Activated naive CD8-positive, alpha-beta T cell treated with anti-CD3 and anti-CD28 coated beads, Interleukin-2, amount 50 U/mL, for 24 hours (primary cell): ENCODE measurements around the gene TUBGCP2.
A peak's percentile ranks its signal among the peaks of the same experiment; 100 is the strongest.

ENCODE experiments used
- ATAC-seq: fragments of 150-1000 bp; cut with Tn5 transposase; one replicate; pipeline ENCODE4 v1.10.0; 2021
- DNase-seq: peaks from one replicate; pipeline ENCODE4 v3.0.0; 2021
- H3K27ac Mint-ChIP-seq: one replicate; pipeline ENCODE4 v1.8.0; 2021; ENCODE audit warnings: mild to moderate bottlenecking, mixed read lengths
- H3K27me3 Mint-ChIP-seq: one replicate; pipeline ENCODE4 v1.8.0; 2021; ENCODE audit warnings: mixed read lengths
- H3K36me3 Mint-ChIP-seq: one replicate; pipeline ENCODE4 v1.8.0; 2021; ENCODE audit warnings: low read depth, mixed read lengths
- H3K4me1 Mint-ChIP-seq: one replicate; pipeline ENCODE4 v1.8.0; 2021; ENCODE audit warnings: mixed read lengths
- H3K4me3 Mint-ChIP-seq: one replicate; pipeline ENCODE4 v1.8.0; 2021; ENCODE audit warnings: mild to moderate bottlenecking, moderate library complexity, mixed read lengths
- H3K9me3 Mint-ChIP-seq: one replicate; pipeline ENCODE4 v1.8.0; 2021; ENCODE audit warnings: mixed read lengths

The TUBGCP2 gene, protein sequence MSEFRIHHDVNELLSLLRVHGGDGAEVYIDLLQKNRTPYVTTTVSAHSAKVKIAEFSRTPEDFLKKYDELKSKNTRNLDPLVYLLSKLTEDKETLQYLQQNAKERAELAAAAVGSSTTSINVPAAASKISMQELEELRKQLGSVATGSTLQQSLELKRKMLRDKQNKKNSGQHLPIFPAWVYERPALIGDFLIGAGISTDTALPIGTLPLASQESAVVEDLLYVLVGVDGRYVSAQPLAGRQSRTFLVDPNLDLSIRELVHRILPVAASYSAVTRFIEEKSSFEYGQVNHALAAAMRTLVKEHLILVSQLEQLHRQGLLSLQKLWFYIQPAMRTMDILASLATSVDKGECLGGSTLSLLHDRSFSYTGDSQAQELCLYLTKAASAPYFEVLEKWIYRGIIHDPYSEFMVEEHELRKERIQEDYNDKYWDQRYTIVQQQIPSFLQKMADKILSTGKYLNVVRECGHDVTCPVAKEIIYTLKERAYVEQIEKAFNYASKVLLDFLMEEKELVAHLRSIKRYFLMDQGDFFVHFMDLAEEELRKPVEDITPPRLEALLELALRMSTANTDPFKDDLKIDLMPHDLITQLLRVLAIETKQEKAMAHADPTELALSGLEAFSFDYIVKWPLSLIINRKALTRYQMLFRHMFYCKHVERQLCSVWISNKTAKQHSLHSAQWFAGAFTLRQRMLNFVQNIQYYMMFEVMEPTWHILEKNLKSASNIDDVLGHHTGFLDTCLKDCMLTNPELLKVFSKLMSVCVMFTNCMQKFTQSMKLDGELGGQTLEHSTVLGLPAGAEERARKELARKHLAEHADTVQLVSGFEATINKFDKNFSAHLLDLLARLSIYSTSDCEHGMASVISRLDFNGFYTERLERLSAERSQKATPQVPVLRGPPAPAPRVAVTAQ

DNA sequence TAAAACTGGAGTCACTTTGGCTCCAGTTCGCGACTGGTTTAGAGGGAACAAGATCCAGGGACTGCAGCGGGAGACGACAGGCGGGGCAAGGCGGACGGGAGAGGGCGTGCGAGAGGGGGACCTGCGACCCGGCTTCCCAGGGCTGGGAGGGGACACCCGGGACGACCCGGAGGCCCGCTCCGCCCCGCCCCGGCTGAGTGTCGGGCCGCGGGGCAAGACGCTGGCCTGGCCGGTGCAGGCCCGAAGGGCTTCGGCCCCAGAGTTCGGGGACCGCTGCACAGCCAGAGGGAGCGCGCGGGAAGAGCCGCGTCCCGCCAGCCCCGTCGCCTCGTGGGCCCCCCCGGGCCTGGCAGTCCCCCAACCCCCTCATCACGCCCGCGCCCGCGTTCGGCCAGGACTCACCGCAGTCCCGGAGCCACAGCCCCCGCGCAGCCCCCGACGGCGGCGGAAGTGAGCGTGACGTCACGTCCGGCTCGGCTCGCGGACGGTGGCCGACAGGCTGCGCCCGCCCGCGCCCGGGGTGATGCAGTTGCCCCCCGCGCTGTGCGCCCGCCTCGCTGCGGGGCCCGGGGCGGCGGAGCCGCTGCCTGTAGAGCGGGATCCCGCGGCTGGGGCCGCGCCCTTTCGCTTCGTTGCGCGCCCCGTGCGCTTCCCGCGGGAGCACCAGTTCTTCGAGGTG, at the start of gene TUBGCP2, which contains the start of gene ZNF511:
Gene TUBGCP2, minus strand, starts transcription at position 452 of the 679 bp plus-strand sequence. CDS start 5,931 bp downstream, outside the sequence.
Gene ZNF511, plus strand, starts transcription at position 494 of the 679 bp plus-strand sequence. Its CDS starts 30 bp downstream, at position 524.
- peak; percentile 93 for DNase-seq
- H3K27ac Mint-ChIP-seq, result peak within 1 kb of the TSS; percentile 99
- H3K4me1 Mint-ChIP-seq, result peaks cover 37% of the 10 kb centered on the region
- H3K9me3 Mint-ChIP-seq, result no peaks in the 10 kb centered on the region
- peaks cover 26% of the 10 kb centered on the region for H3K36me3 Mint-ChIP-seq
- peak within 1 kb of the TSS; percentile 98 for H3K4me3 Mint-ChIP-seq
- ATAC-seq, result peak; percentile 79
- H3K27me3 Mint-ChIP-seq, result peaks cover 2% of the 10 kb centered on the region

DNA sequence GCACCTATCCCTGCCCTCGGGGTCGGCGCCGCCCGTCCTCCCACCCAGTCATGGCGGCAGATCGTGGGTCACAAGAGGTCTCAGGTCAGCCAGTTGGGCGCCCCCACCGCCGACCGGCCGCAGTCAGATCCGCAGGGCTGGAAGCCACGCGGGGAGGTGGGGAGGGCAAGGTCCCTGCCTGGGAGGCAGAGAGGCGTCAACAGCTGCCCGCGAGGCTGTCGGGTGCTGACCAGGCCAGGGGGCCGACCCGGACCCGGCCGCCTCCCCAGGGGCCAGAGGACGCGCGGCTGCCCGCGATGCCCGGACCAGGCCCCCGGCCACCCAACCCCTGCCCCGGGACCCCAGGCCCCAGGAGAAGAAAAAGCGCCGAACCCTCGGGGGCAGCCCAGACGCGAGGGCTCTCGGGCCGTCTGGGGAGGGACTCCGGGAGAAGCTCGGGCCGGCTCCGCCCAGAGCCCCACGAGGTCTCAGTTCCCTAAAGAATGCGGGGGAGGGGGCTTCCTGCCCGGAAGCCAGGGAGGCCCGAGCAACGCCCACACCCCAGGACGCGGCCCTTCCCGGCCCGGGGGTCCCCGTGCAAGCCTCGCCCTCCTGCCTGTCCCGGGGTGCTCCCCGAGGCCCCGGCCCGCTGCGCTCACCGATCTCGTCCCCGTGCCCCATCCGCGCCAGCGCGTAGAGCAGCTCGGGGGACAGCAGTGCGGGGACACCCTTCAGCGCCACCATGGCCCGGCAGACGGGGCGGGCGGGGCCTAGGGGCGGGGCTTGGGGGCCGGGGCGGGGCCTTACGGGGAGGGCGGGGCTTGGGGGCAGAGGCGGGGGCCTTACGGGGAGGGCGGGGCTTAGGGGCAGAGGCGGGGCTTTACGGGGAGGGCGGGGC, 48.9 kb upstream of the TUBGCP2 start, which contains the start of gene FUOM:
Gene FUOM, minus strand, starts transcription at position 735 of the 877 bp plus-strand sequence. Its CDS starts 12 bp downstream, at position 723.
- Mint-ChIP-seq H3K27me3 (no peaks in the 10 kb centered on the region), H3K4me3 (peak within 1 kb of the TSS; percentile 78), H3K9me3 (no peaks in the 10 kb centered on the region), H3K36me3 (peaks cover 6% of the 10 kb centered on the region), H3K27ac (peak within 1 kb of the TSS; percentile 39), H3K4me1 (peaks cover 13% of the 10 kb centered on the region)
- ATAC-seq, result peak; percentile 85
- DNase-seq, result peak; percentile 77

DNA sequence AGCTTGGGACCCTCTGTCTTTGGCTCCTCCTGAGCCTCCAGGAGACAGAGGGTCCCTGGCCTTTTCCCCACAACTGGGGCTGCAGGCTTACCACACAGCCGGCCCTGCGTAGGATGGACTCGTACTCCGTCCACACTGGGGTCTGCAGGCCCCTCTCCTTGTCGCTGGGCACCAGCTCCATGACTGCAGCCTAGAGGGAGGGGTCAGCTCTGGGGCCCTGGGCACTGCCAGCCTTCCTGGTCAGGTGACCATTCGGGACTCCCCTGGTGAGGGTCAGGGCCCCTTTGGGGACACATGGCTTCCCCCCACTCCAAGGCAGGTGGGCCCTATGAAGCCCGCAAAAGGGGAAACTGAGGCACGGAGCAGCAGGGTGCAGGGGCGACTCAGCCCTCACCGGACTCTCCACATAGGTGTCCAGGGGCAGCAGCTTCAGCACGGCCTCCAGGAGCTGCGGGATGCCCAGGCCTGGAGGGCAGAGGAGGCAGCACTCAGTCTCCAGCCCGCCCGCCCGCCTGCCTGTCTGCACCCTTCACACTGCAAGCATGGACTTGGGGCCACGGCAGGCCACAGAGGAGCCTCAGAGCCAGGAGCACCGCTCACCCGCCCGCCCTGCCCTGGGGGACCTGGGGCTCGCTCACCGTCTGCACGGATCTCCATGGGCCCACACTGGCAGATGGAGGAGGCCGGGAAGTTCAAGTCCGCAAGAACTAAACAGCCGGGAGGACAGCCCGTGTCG, 48.0 kb upstream of the TUBGCP2 start:
- peak overlapping the region; percentile 78 for H3K4me3 Mint-ChIP-seq
- H3K27ac Mint-ChIP-seq, result no peak overlapping the region
- H3K4me1 Mint-ChIP-seq, result peaks cover 8% of the 10 kb centered on the region
- H3K27me3 Mint-ChIP-seq, result no peaks in the 10 kb centered on the region
- DNase-seq (no peak), ATAC-seq (peak; percentile 5)
- H3K36me3 Mint-ChIP-seq, result peaks cover under 1% of the 10 kb centered on the region
- no peaks in the 10 kb centered on the region for H3K9me3 Mint-ChIP-seq

DNA sequence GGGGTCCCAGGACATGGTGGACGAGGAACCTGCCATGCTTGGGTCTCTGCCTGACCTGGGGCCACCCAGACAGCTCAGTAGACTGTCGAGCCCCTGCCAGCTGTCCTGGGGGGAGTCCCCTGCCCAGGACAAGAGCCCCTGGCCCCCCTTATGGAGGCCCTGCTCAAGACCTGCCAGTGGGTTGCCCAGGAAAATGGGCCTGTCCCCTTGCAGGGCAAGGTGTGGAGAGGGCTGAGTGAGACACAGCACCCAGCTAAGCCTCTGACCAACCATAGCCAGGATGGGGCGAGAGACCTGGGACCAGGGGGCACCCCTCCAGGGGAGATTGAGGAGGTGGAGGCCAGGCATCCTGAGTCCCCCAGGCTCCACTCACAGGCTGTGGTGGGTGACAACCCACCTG, 47.3 kb upstream of the TUBGCP2 start:
- H3K4me3 Mint-ChIP-seq, result peak overlapping the region; percentile 63

DNA sequence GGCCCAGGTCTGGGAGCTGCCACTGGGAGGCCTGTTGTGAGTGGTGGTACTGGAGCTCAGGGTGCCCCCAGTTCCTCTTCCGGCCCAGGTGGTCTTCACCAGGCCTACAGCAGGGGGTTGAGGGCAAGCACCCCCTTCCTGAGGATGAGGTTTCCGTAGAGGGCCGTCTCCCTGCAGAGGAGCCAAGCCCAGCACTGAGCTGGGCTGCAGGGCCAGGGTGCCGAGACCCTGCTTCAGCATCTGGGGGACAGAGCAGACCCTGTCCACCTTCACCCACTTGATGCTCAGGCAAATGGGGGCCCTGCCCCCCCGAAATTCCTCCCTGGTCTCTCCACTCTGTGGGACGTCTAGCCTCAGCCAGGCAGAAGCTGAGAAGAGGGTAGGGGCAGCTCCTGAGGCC, 46.6 kb upstream of the TUBGCP2 start:
- H3K4me1 Mint-ChIP-seq, result peaks cover 3% of the 10 kb centered on the region
- H3K4me3 Mint-ChIP-seq, result no peak overlapping the region
- H3K9me3 Mint-ChIP-seq, result no peaks in the 10 kb centered on the region
- no peaks in the 10 kb centered on the region for H3K36me3 Mint-ChIP-seq
- H3K27ac Mint-ChIP-seq, result no peak overlapping the region
- DNase-seq (no peak), ATAC-seq (no peak)
- no peaks in the 10 kb centered on the region for H3K27me3 Mint-ChIP-seq

More for the DNA sequence above, 47.3 kb upstream of the TUBGCP2 start:
- Mint-ChIP-seq H3K4me1 (peaks cover 3% of the 10 kb centered on the region), H3K9me3 (no peaks in the 10 kb centered on the region), H3K27ac (no peak overlapping the region), H3K36me3 (no peaks in the 10 kb centered on the region), H3K27me3 (no peaks in the 10 kb centered on the region)
- DNase-seq (no peak), ATAC-seq (no peak)

DNA sequence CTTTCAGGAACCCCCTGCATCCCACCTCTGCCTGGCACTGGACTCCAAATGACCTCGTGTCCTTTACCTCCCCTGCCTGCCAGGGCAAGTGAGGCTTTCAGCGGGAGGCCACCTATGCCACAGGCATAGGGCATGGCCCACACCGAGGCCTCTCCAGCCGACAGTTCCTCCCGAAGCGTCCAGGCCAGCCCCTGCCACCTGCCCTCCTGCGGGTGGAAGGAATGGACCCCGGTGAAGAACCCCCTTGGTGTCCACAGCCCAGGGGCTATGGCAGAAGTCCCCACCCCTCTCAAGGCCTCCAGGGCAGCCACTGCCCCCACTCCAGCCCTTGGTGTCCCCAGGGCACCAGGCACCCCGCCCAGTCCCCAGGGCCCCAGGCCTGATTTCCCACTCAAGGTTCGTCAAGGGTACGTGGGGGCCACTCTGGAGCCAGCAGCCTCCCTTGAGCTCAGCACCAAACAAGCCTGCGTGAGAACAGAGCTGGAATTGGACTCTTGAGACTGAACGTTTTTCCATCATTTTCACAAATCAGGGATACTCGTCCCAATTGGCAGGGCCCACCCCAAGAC, 46.1 kb upstream of the TUBGCP2 start:
- no peaks in the 10 kb centered on the region for H3K27me3 Mint-ChIP-seq
- no peak overlapping the region for H3K4me3 Mint-ChIP-seq
- no peak overlapping the region for H3K27ac Mint-ChIP-seq
- no peak for DNase-seq
- H3K4me1 Mint-ChIP-seq, result peaks cover 3% of the 10 kb centered on the region
- no peaks in the 10 kb centered on the region for H3K36me3 Mint-ChIP-seq
- ATAC-seq, result no peak
- H3K9me3 Mint-ChIP-seq, result no peaks in the 10 kb centered on the region

DNA sequence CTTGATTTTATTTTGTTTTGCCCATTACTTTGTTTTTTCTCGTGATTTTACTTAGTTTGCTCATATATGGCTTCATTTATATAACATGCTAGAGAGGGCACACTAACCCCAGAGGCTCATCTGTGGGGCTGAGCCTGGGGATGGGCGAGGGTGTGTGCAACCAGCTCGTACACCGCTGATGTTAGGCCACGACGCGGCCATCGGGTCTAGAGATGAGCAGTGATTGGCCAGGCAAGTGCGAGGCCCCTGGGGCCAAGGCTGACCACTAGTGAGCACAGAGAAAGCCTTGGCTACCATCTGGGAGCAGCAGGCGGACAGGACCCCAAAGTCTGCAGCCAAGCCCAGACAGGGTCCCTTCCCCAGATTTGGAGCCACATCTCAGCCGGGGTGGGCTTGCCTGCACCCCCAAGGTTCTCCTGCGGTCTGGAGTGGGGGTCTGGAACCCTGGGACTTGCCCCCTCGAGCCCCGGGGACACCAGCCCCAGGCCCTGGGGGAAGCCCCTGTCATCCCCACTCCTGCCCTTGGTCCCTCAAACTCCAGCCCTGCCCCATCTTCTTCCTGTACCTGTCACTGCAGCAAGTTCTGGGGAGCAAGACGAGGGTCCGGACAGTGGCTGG, 45.4 kb upstream of the TUBGCP2 start:
- Mint-ChIP-seq H3K27ac (no peak overlapping the region), H3K9me3 (no peaks in the 10 kb centered on the region), H3K27me3 (peaks cover 2% of the 10 kb centered on the region), H3K4me1 (peaks cover 4% of the 10 kb centered on the region), H3K36me3 (no peaks in the 10 kb centered on the region), H3K4me3 (no peak overlapping the region)
- DNase-seq, result no peak
- no peak for ATAC-seq

DNA sequence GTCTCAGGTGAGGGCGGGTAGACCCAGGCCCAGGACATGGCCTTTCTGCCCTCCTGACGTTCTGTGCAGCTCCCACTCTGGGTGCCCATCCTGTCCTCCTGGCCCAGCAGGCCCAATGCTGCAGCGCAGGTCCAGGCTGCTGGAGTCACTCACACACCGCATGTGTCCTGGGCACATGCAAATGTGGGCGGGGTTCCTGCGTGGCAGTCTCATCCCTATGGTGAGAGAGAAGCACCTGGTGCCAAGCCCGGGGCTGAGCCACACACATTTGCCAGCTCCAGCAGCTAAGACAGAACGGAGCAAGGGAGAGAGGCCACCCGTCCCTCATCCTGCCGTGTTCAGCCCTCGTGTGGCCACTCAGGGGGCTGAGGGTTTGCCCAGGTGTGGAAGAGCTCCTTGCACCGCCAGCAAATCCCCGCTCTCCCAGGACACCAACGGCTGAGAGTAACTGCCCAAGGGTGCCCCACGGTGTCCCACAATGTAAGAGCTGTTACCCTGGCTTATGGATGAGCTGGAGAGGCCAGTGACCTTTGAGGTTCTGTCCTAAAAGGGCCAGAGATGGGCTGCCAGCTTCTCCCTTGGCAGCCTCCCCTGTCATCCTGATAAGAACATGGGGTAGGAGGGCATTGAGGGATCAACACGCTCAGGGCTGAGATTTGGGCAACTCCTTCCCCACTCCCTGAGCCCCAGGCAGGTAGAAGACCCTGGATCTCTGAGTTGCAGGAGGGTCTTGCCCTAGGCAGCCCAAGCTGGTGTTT, 44.7 kb upstream of the TUBGCP2 start:
- ATAC-seq, result no peak
- H3K4me1 Mint-ChIP-seq, result peaks cover 5% of the 10 kb centered on the region
- peaks cover 3% of the 10 kb centered on the region for H3K27me3 Mint-ChIP-seq
- no peak overlapping the region for H3K4me3 Mint-ChIP-seq
- H3K36me3 Mint-ChIP-seq, result no peaks in the 10 kb centered on the region
- no peak overlapping the region for H3K27ac Mint-ChIP-seq
- DNase-seq, result no peak
- no peaks in the 10 kb centered on the region for H3K9me3 Mint-ChIP-seq

DNA sequence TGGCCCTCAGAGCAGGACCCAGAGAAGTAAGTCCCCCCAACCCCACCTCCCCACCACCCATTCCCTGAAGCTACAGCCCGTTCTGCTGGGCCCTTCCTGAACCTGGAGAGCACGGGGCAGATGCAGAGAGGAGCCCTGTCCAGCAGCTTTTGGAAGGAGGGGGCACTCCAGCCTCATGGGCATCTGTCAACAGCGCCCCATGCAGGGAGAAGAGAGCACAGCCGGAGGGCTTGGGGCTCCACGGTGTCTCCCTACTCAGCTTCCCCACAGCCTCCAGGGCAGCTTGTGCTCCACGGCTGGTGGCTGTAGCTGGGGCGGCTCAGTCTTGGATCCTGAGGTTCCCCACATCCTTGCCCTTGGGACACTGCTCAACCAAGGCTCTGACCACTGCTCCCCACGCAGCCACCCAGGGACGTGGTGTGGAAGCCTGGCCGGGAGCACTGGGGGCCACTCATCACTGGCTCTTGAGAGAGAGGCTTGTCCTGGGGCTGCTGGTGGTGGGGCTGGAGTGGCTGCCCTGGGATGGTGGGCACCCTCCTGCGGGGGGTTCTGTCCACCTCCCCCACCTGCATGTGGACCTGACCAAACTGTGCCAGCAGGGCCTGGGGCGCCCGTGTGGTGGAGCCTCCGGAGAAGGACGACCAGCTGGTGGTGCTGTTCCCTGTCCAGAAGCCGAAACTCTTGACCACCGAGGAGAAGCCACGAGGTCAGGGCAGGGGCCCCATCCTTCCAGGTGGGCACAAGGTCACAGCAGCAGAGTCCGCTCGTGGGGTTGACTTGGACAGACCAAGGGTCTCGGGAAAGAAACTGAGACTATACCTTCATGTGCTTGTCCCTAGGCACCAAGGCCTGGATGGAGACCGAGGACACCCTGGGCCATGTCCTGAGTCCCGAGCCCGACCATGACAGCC, 43.0 kb upstream of the TUBGCP2 start:
- no peaks in the 10 kb centered on the region for H3K9me3 Mint-ChIP-seq
- ATAC-seq (no peak), DNase-seq (no peak)
- H3K4me3 Mint-ChIP-seq, result no peak overlapping the region
- no peaks in the 10 kb centered on the region for H3K36me3 Mint-ChIP-seq
- H3K27ac Mint-ChIP-seq, result no peak overlapping the region
- peaks cover 5% of the 10 kb centered on the region for H3K4me1 Mint-ChIP-seq
- peaks cover 6% of the 10 kb centered on the region for H3K27me3 Mint-ChIP-seq

DNA sequence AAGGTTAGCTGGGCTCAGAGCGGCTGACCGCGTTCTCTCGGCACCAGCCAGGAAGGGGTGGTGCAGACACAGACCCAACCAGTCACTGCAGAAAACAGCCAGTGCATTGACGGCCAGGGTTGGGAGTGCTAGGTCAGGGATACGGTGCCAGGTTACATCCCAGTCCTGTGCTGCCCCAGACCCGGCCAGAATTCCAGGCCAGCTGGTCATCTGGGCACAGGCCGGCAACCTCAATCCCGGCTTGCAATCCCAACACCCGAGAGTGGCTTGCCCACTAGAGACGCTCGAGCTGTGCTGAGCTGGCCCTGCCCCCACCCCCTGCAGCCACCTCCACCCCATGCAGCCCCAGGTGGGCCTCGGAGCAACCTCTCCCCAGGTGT, 42.3 kb upstream of the TUBGCP2 start:
- DNase-seq, result no peak
- no peaks in the 10 kb centered on the region for H3K9me3 Mint-ChIP-seq
- ATAC-seq, result no peak
- H3K4me3 Mint-ChIP-seq, result no peak overlapping the region
- no peaks in the 10 kb centered on the region for H3K36me3 Mint-ChIP-seq
- H3K27me3 Mint-ChIP-seq, result peaks cover 11% of the 10 kb centered on the region
- peaks cover 2% of the 10 kb centered on the region for H3K4me1 Mint-ChIP-seq
- H3K27ac Mint-ChIP-seq, result no peak overlapping the region

DNA sequence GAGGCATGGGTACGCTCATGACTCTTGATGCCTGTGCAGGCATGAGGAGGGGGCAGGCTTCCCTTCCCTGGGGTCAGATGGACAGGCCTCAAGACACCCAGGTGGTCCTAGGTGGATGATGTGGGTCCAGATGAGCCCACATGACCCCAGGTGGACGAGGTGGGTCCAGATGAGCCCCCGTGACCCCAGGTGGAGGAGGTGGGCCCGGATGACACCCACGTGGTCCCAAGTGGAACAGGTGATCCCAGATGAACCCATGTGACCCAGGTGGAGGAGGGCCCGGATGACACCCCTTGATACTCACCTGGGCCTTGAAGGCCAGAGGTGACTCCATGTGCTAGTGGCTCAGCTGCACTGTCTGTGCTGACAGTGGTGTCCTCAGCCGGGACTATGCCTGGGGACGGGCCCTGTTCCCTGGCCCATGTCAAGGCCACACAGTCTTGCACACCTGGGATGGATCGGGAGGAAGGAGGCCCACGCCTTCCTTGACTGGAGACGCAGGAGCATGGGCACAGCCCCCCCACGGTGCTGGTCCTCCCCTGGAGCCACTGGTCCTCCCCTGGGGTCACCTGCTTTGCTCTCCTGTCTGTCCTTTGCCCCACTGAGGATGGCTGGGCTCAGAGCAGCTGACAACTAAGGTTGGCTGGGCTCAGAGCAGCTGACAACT, 41.7 kb upstream of the TUBGCP2 start:
- Mint-ChIP-seq H3K9me3 (no peaks in the 10 kb centered on the region), H3K27me3 (peaks cover 16% of the 10 kb centered on the region), H3K4me1 (peaks cover 2% of the 10 kb centered on the region), H3K36me3 (no peaks in the 10 kb centered on the region), H3K27ac (no peak overlapping the region), H3K4me3 (no peak overlapping the region)
- ATAC-seq (no peak), DNase-seq (no peak)
